Panc1 (cell line): ENCODE data around the gene THRB. TPM values are rescaled to one million over a fixed set of nuclear protein-coding genes. Genes with fewer than 3 reads are reported as not detected.

ENCODE experiments used
- ATAC-seq: fragments of 200-7000 bp; cut with Tn5 transposase; 2 replicates; pipeline ENCODE4 v1.9.1; 2020; ENCODE audit warnings: mild to moderate bottlenecking, moderate library complexity
- BruUV-seq: library from RNA; stranded (reverse); fragments of 400-500 nt; replicated peaks from 2 replicates; lab custom pipeline; 2021; lab: Mats Ljungman, UMichigan
- CTCF ChIA-PET: fragments of 300-600 bp; sonication (Branson Sonifier 250); formaldehyde crosslinking; loops from one replicate; lab custom pipeline; 2022; ENCODE audit warnings: antibody characterized with exemption; lab: Charles Lee
- POLR2A ChIA-PET: fragments of 300-600 bp; sonication (Branson Sonifier 250); formaldehyde crosslinking; loops from one replicate; lab custom pipeline; 2022; ENCODE audit warnings: antibody characterized with exemption; lab: Charles Lee
- DNase-seq: peaks from one replicate; pipeline ENCODE4 v3.0.0-alpha.2; 2010; ENCODE audit warnings: low read depth, low spot score
- H3K27ac ChIP-seq: 2 replicates; pipeline ENCODE4 v1.5.1; 2011; ENCODE audit warnings: mild to moderate bottlenecking, low read length, inconsistent platforms
- H3K27me3 ChIP-seq: fragments of 200-500 bp; sonication (Bioruptor generic); 2 replicates; pipeline ENCODE4 v1.6.0; 2014; ENCODE audit warnings: low read length, inconsistent platforms; ENCODE audit not compliant: control insufficient read depth, insufficient read depth
- H3K36me3 ChIP-seq: fragments of 200-500 bp; sonication (Bioruptor generic); 2 replicates; pipeline ENCODE4 v1.5.1; 2014; ENCODE audit warnings: inconsistent platforms, mild to moderate bottlenecking, low read length, moderate library complexity; ENCODE audit not compliant: control insufficient read depth, insufficient read depth
- H3K4me1 ChIP-seq: 2 replicates; pipeline ENCODE4 v1.5.1; 2011; ENCODE audit warnings: inconsistent platforms, mild to moderate bottlenecking, low read length, moderate library complexity; ENCODE audit not compliant: control insufficient read depth, insufficient read depth
- H3K4me3 ChIP-seq, 2 experiments: 2 replicates each; pipeline ENCODE4 v1.5.1; 2011 to 2012; ENCODE audit warnings: low read depth in 2 of 2, low read length in 2 of 2, mild to moderate bottlenecking in 2 of 2, inconsistent platforms in 1 of 2, moderate library complexity in 1 of 2
- H3K9me3 ChIP-seq: fragments of 200-500 bp; sonication (Bioruptor generic); 2 replicates; pipeline ENCODE4 v1.5.1; 2014; ENCODE audit warnings: low read depth, mild to moderate bottlenecking, inconsistent platforms, low read length, moderate library complexity; ENCODE audit not compliant: control insufficient read depth, insufficient read depth
- CTCF ChIP-seq: fragments of 450-650 bp; IDR thresholded peaks from 2 replicates; pipeline ENCODE4 v1.5.1; 2017; ENCODE audit warnings: mild to moderate bottlenecking
- POLR2AphosphoS5 ChIP-seq: IDR thresholded peaks from 2 replicates; pipeline ENCODE4 v1.6.1; 2012; ENCODE audit warnings: mild to moderate bottlenecking, low read depth, low read length, moderate library complexity
- REST ChIP-seq, 2 experiments: IDR thresholded peaks; 2 replicates each; pipeline ENCODE4 v1.6.1; 2011 to 2012; ENCODE audit warnings: low read depth in 2 of 2, control low read depth in 1 of 2, low read length in 1 of 2, mild to moderate bottlenecking in 1 of 2, moderate library complexity in 1 of 2; ENCODE audit not compliant: insufficient read depth in 1 of 2
- SIN3A ChIP-seq: IDR thresholded peaks from 2 replicates; pipeline ENCODE4 v1.6.1; 2012; ENCODE audit warnings: low read depth, mild to moderate bottlenecking, low read length, moderate library complexity, borderline replicate concordance; ENCODE audit not compliant: insufficient read depth
- TCF7L2 ChIP-seq: IDR thresholded peaks from 2 replicates; pipeline ENCODE4 v1.6.1; 2011; ENCODE audit warnings: mild to moderate bottlenecking, low read depth, low read length, inconsistent platforms
- in situ Hi-C: cut with HindIII; loops from 2 replicates; pipeline ENCODE4 v1.10.0; 2016; ENCODE audit warnings: low sequenced_read_pairs, low pct_unique_long_range_greater_than_20kb
- intact Hi-C: fragments of 100-400 bp; cut with micrococcal nuclease; formaldehyde crosslinking; loops from one replicate; pipeline ENCODE4 v1.10.0; 2022; ENCODE audit not compliant: unreplicated experiment
- total RNA-seq: library from RNA; stranded (reverse); gene quantifications from one replicate; pipeline ENCODE4 v1.2.1, GENCODE V29; 2021; ENCODE audit not compliant: unreplicated experiment

Gene THRB
- total RNA-seq, 1 experiment from 2014 or later = 3.9 TPM

- in situ Hi-C loops (no loop called here), intact Hi-C loops (no loop called here)
- H3K4me3 ChIP-seq = no peak overlapping the region
- DNase-seq (no peak), ATAC-seq (no peak)
- TF ChIP-seq POLR2AphosphoS5 (no peak), REST (IDR thresholded peaks at IDR 0.05; ENCODE audit: insufficient read depth in 1 of 2, low read depth in 2 of 2, low read length in 1 of 2) (no peak), TCF7L2 (no peak), CTCF (no peak), SIN3A (no peak)
- no peaks in the 10 kb centered on the region for H3K27me3 ChIP-seq
- no peaks in the 10 kb centered on the region for H3K4me1 ChIP-seq
- ChIA-PET POLR2A (interaction anchor here (0.6 kb wide), 1 partner anchor 263 kb away, joined by 3 read pairs; no protein-coding TSS in a partner anchor), CTCF (no interaction called here)
- no peak overlapping the region for H3K27ac ChIP-seq
- BruUV-seq = no TSS peak
- H3K9me3 ChIP-seq = no peaks in the 10 kb centered on the region
- H3K36me3 ChIP-seq = no peaks in the 10 kb centered on the region
These were observed 51.2 kb downstream of the THRB start for GRCh38 chr3:24443476-24443875.

- no peak overlapping the region for H3K4me3 ChIP-seq
- intact Hi-C loops = no loop called here
- no peak for ATAC-seq
- in situ Hi-C loops = no loop called here
- BruUV-seq = no TSS peak
- H3K27me3 ChIP-seq = no peaks in the 10 kb centered on the region
- no peaks in the 10 kb centered on the region for H3K4me1 ChIP-seq
- CTCF ChIA-PET = no interaction called here
- H3K27ac ChIP-seq = no peak overlapping the region
- POLR2A ChIA-PET = no interaction called here
- DNase-seq = no peak
- TF ChIP-seq TCF7L2 = no peak
- no peak for TF ChIP-seq REST (IDR thresholded peaks at IDR 0.05; ENCODE audit: insufficient read depth in 1 of 2, low read depth in 2 of 2, low read length in 1 of 2)
- no peak for TF ChIP-seq POLR2AphosphoS5
- TF ChIP-seq CTCF = no peak
- TF ChIP-seq SIN3A = no peak
- no peaks in the 10 kb centered on the region for H3K36me3 ChIP-seq
- H3K9me3 ChIP-seq = no peaks in the 10 kb centered on the region
These were observed 53.7 kb downstream of the THRB start for GRCh38 chr3:24440760-24441464.
